ENCODE data around the gene SPRED2.

Gene SPRED2

GRCh38 chr2:65311049-65311448 is 121.3 kb downstream of the SPRED2 start:
- no peak for DNase-seq (ENCODE audit: low spot score)

GRCh38 chr2:65309699-65310098 is 122.7 kb downstream of the SPRED2 start:
- DNase-seq (ENCODE audit: low spot score), result no peak

- no peak for DNase-seq (ENCODE audit: low spot score)
Measured at GRCh38 chr2:65305934-65306333, 126.5 kb downstream of the SPRED2 start.

GRCh38 chr2:65300761-65301711 is 131.4 kb downstream of the SPRED2 start:
- DNase-seq (ENCODE audit: low spot score), result peak; percentile 50

- DNase-seq (ENCODE audit: low spot score), result no peak
Measured at GRCh38 chr2:65300134-65300760, 132.2 kb downstream of the SPRED2 start.

- DNase-seq (ENCODE audit: low spot score), result no peak
Measured at GRCh38 chr2:65299246-65299645, 133.2 kb downstream of the SPRED2 start.

- DNase-seq (ENCODE audit: low spot score), result no peak
Measured at GRCh38 chr2:65298089-65298488, 134.3 kb downstream of the SPRED2 start.

GRCh38 chr2:65297544-65297943 is 134.9 kb downstream of the SPRED2 start:
- no peak for DNase-seq (ENCODE audit: low spot score)

- no peak for DNase-seq (ENCODE audit: low spot score)
Measured at GRCh38 chr2:65296971-65297370, 135.4 kb downstream of the SPRED2 start.

- no peak for DNase-seq (ENCODE audit: low spot score)
Measured at GRCh38 chr2:65294701-65295100, 137.7 kb downstream of the SPRED2 start.

GRCh38 chr2:65294136-65294535 is 138.3 kb downstream of the SPRED2 start:
- DNase-seq (ENCODE audit: low spot score), result no peak

GRCh38 chr2:65293376-65293775 is 139.0 kb downstream of the SPRED2 start:
- no peak for DNase-seq (ENCODE audit: low spot score)

GRCh38 chr2:65292461-65293011 is 139.9 kb downstream of the SPRED2 start:
- no peak for DNase-seq (ENCODE audit: low spot score)

GRCh38 chr2:65292106-65292400 is 140.3 kb downstream of the SPRED2 start:
- DNase-seq (ENCODE audit: low spot score), result no peak

GRCh38 chr2:65291216-65292105 is 140.9 kb downstream of the SPRED2 start:
- DNase-seq (ENCODE audit: low spot score), result no peak

GRCh38 chr2:65287364-65287763 is 145.0 kb downstream of the SPRED2 start:
- no peak for DNase-seq (ENCODE audit: low spot score)

GRCh38 chr2:65282477-65283053 is 149.8 kb downstream of the SPRED2 start:
- no peak for DNase-seq (ENCODE audit: low spot score)

- no peak for DNase-seq (ENCODE audit: low spot score)
Measured at GRCh38 chr2:65281627-65282351, 150.6 kb downstream of the SPRED2 start.

GRCh38 chr2:65279756-65280155 is 152.6 kb downstream of the SPRED2 start:
- no peak for DNase-seq (ENCODE audit: low spot score)

- DNase-seq (ENCODE audit: low spot score), result no peak
Measured at GRCh38 chr2:65278531-65278981, 153.8 kb downstream of the SPRED2 start.
